Spleen (tissue), 7 donors: ENCODE measurements around the gene HRC.

Experiments used
- CTCF ChIP-seq, 11 experiments: fragments of 200-600 bp in 7 of 11; fragments of 450-650 bp in 4 of 11; sonication (generic) in 4 of 11; IDR thresholded peaks in 8 of 11; conservative IDR thresholded peaks in 3 of 11; 1 replicate in 7 of 11; 2 replicates in 4 of 11; pipeline versions ENCODE4 v1.4.0 to v1.8.0; 2016 to 2021; ENCODE audit warnings: antibody characterized with exemption in 11 of 11, inconsistent platforms in 4 of 11, mild to moderate bottlenecking in 1 of 11
- POLR2A ChIP-seq, 3 donors: fragments of 450-650 bp; IDR thresholded peaks; one replicate each; pipeline ENCODE4 v1.5.1; 2017; ENCODE audit warnings: antibody characterized with exemption in 3 of 3, mild to moderate bottlenecking in 1 of 3
- donor health status: DM: no; HTN: no; CAD: no; lungs with moderate emphysema.
- donor health status: DM: no; HTN: no; CAD: no.
- donor health status: DM: no; HTN: no; CAD: no.

GRCh38 chr19:49155005-49155819 is at the start of gene HRC:
- TF ChIP-seq CTCF (IDR thresholded peaks at IDR 0.05 in 8 of 11, conservative IDR thresholded peaks at IDR 0.05 in 3 of 11), result no peak
- no peak for TF ChIP-seq POLR2A (IDR thresholded peaks at IDR 0.05)
